Neural cell (in vitro differentiated cells): Measurements from ENCODE around the gene RUFY3.

ENCODE experiments used
- CTCF ChIP-seq: fragments of 450-650 bp; IDR thresholded peaks from 2 replicates; pipeline ENCODE4 v1.5.1; 2014; ENCODE audit warnings: antibody characterized with exemption, mild to moderate bottlenecking, moderate library complexity; ENCODE audit not compliant: poor library complexity, severe bottlenecking
- EP300 ChIP-seq: fragments of 450-650 bp; conservative IDR thresholded peaks from 2 replicates; pipeline ENCODE4 v1.6.1; 2014; ENCODE audit warnings: antibody characterized with exemption, mild to moderate bottlenecking, moderate library complexity; ENCODE audit not compliant: poor library complexity, severe bottlenecking
- EZH2 ChIP-seq: fragments of 200-600, 300-800 bp; shearing (Covaris generic), sonication (generic); IDR thresholded peaks from 2 replicates; pipeline ENCODE4 v1.6.1; 2014; ENCODE audit warnings: antibody characterized with exemption, low read length, borderline replicate concordance, mild to moderate bottlenecking; ENCODE audit not compliant: insufficient read depth, poor library complexity, severe bottlenecking
- MXI1 ChIP-seq: fragments of 450-650 bp; conservative IDR thresholded peaks from 2 replicates; pipeline ENCODE4 v1.6.1; 2014; ENCODE audit warnings: antibody characterized with exemption, mild to moderate bottlenecking; ENCODE audit not compliant: poor library complexity, severe bottlenecking
- POLR2AphosphoS5 ChIP-seq: IDR thresholded peaks from 2 replicates; pipeline ENCODE4 v1.6.1; 2012
- RAD21 ChIP-seq: fragments of 450-650 bp; conservative IDR thresholded peaks from 2 replicates; pipeline ENCODE4 v1.6.1; 2014; ENCODE audit warnings: antibody characterized with exemption, mild to moderate bottlenecking, moderate library complexity
- REST ChIP-seq: IDR thresholded peaks from 2 replicates; pipeline ENCODE4 v1.6.1; 2012; ENCODE audit warnings: borderline replicate concordance
- SMC3 ChIP-seq: fragments of 450-650 bp; conservative IDR thresholded peaks from 2 replicates; pipeline ENCODE4 v1.6.1; 2014; ENCODE audit warnings: antibody characterized with exemption, mild to moderate bottlenecking, moderate library complexity; ENCODE audit not compliant: poor library complexity
- TAF1 ChIP-seq: IDR thresholded peaks from 2 replicates; pipeline ENCODE4 v1.6.1; 2012; ENCODE audit warnings: low read depth

- TF ChIP-seq EZH2 (no peak), CTCF (no peak), MXI1 (no peak), RAD21 (no peak), EP300 (no peak), POLR2AphosphoS5 (no peak), SMC3 (no peak), REST (no peak), TAF1 (no peak)
These were observed 93.6 kb downstream of the RUFY3 start for GRCh38 chr4:70815370-70815769.
